ENCODE measurements around the gene ADCY5.

Gene ADCY5

DNA sequence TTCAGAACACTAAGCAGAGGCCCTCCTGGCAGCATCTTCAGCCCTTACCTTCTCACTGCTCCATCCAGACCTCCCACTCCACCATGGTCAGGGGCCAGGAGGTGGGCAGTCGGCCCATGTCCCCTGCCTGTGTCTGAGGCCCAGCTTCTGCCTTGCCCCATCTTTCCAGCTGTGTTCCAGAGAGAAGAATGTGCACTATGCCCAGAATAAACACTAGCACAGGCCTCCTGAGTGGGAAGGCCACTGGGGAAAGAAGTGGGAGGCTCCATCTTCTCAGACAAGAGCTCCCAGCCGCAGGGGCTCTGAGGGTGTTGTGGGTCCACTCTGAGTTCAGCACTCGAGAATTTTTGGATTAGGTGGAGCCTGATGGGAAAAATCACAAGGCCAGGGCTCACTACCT lies 44.5 kb downstream of the ADCY5 start:
- no peak for DNase-seq (ENCODE audit: low read depth)
- no peak overlapping the region for H3K4me3 ChIP-seq (ENCODE audit: control insufficient read depth, low read depth, low read length)
- TF ChIP-seq, protein P1, sequence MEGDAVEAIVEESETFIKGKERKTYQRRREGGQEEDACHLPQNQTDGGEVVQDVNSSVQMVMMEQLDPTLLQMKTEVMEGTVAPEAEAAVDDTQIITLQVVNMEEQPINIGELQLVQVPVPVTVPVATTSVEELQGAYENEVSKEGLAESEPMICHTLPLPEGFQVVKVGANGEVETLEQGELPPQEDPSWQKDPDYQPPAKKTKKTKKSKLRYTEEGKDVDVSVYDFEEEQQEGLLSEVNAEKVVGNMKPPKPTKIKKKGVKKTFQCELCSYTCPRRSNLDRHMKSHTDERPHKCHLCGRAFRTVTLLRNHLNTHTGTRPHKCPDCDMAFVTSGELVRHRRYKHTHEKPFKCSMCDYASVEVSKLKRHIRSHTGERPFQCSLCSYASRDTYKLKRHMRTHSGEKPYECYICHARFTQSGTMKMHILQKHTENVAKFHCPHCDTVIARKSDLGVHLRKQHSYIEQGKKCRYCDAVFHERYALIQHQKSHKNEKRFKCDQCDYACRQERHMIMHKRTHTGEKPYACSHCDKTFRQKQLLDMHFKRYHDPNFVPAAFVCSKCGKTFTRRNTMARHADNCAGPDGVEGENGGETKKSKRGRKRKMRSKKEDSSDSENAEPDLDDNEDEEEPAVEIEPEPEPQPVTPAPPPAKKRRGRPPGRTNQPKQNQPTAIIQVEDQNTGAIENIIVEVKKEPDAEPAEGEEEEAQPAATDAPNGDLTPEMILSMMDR (conservative IDR thresholded peaks at IDR 0.05; ENCODE audit: control insufficient read depth, insufficient read depth, low read depth, low read length) = no peak

DNA sequence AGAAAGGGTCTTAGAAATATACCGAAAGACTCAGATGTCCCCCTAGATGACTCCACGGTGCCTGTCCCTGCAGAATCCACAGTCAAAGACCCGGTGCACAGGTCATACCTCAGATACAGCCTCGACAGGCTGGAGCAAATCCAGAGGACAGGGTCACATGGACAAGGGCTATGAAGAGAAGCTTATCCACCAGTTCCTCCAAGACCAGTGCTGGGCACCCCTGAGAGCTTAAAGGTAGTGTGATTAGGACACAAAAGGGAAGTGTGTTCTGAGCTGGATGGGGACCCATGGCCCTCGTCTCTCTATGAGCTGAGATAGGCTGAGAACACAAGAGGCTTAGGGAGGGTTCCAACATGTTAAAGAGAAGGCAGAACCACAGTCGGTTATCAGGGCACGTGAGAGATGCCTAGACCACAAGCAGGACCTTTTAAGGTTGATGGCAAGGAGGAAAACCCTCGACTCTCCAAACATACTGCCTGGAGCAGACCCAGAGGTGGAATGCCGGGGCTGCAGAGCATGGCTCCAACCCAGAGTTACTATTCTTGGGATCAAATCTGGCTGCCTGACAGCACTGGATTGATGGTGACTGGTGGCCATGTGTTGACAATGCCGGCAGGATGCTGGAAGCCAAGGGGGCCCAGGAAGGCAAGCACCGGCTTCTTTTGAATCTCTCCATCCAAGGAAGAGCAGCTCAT lies 46.9 kb downstream of the ADCY5 start:
- DNase-seq (ENCODE audit: low read depth) = no peak
- TF ChIP-seq, protein P1 (conservative IDR thresholded peaks at IDR 0.05; ENCODE audit: control insufficient read depth, insufficient read depth, low read depth, low read length) = no peak
- H3K4me3 ChIP-seq (ENCODE audit: control insufficient read depth, low read depth, low read length) = no peak overlapping the region

DNA sequence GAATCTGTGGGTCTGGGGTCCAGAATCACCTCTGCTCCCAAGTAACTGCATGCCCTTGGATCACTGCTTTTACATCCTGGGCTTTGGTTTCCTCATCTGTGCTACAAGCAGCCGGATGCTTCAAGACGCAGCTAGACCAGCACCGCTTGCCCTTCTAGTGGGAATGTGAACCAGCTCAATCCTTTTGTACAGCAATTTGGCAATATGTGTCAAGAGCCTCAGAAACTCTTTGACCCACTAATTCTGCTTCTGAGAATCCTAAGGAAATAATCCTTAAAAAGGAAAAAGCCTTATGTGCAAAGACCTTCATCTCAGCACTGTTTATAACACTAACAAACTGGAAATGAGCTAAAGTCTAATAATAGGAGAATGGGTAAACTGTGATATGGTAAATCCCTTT lies 48.7 kb downstream of the ADCY5 start:
- TF ChIP-seq, protein P1 (conservative IDR thresholded peaks at IDR 0.05; ENCODE audit: control insufficient read depth, insufficient read depth, low read depth, low read length) = no peak

DNA sequence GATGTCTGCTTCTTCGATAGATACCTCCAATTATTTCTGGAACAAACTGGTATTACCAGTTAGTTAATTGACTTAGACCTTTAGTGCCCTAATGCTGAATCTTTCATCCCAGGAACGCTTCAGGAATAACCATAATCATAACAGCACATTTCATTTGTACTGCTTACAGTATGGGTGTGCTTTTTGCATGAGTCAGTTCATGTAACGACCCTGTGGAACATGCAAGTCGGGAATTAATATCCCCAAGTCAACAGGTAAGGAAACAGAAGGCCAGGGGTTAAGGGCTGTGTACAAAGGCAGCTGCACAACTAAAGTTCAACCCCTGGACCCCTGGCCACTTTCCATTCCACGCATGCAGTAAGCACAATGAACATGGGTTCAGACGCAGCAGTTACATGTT lies 49.2 kb downstream of the ADCY5 start:
- no peak overlapping the region for H3K4me3 ChIP-seq (ENCODE audit: control insufficient read depth, low read depth, low read length)
- TF ChIP-seq, protein P1 (conservative IDR thresholded peaks at IDR 0.05; ENCODE audit: control insufficient read depth, insufficient read depth, low read depth, low read length) = no peak

More for the DNA sequence above, 48.7 kb downstream of the ADCY5 start:
- DNase-seq (ENCODE audit: low read depth) = no peak
- H3K4me3 ChIP-seq (ENCODE audit: control insufficient read depth, low read depth, low read length) = no peak overlapping the region

DNA sequence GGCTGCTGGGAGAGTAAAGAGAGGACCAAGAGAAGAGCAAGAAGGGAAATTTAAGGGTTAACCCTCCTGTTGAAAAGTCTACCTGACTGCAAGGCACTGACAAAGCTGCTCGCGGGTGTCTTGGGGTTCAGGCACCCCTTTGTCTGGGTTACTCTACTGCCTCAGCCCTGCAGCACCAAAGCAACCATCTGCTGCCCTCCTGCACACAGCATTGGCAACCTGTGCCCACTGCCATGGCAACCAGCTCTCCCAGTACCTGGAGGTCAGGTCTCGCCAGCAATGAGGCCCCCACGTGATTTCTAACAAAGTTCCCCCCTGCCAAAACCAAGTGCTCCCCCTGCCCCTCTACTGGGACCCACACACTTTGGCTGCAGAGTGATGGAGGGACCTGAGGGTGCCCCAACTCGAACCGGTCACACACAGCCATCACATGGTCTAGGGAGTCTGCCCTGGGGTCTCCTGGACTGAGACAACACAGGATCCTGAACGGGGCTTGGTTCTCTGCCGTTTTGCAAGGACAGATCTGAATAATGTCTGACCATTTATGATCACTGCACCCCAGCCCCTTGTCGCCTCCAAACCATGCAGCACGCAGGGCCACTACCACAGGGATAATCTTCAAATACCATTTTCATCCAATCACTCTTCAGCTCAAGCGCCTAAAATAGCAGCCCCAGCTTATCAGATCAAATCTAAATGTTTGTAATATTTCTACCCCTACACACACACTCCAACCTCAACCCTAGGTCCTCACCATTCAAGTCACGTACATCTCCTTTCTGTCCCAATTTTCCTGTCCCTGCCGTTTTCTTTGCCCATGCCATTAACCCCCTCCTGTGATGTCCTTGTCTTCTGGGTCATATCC lies 50.7 kb downstream of the ADCY5 start:
- DNase-seq (ENCODE audit: low read depth) = no peak
- H3K4me3 ChIP-seq (ENCODE audit: control insufficient read depth, low read depth, low read length) = no peak overlapping the region
- TF ChIP-seq, protein P1 (conservative IDR thresholded peaks at IDR 0.05; ENCODE audit: control insufficient read depth, insufficient read depth, low read depth, low read length) = no peak

More for the DNA sequence above, 49.2 kb downstream of the ADCY5 start:
- DNase-seq (ENCODE audit: low read depth) = no peak

DNA sequence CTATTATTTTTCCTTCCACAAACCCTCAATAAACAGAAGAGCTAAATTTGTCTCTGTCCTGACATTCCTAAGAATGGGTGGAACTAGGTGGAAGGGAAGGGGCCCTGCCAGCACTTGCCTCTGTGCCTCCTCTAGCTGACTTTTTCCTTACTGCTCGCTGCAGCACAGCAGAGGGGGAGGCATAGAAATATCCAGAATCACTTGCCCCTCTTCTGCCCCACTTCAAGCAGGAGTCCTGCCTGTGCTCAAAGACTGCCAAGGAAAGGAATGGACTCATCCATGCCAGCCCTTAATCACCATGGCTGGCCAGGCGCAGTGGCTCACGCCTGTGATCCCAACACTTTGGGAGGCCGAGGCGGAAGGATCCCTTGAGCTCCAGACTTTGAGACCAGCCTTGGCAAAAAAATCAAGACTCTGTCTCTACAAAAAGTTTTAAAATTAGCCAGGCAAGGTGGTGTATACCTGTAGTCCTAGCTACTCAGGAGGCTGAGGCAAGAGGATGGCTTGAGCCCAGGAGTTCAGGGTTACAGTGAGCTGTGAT lies 51.8 kb downstream of the ADCY5 start:
- no peak overlapping the region for H3K4me3 ChIP-seq (ENCODE audit: control insufficient read depth, low read depth, low read length)
- no peak for DNase-seq (ENCODE audit: low read depth)
- TF ChIP-seq, protein P1 (conservative IDR thresholded peaks at IDR 0.05; ENCODE audit: control insufficient read depth, insufficient read depth, low read depth, low read length) = no peak

Data from fibroblast of mammary gland (primary cell).